GM10847 (cell line): ENCODE measurements around the gene ENG.

Experiments used
- POLR2A ChIP-seq: IDR thresholded peaks from 2 replicates; pipeline ENCODE4 v1.6.1; 2011; ENCODE audit not compliant: insufficient read length; ENCODE audit errors: extremely low read depth

ENG gene

GRCh38 chr9:127884976-127885490, 30.6 kb upstream of the ENG start:
- TF ChIP-seq POLR2A, result no peak

GRCh38 chr9:127884427-127884911, 30.0 kb upstream of the ENG start:
- TF ChIP-seq POLR2A, result no peak

- no peak for TF ChIP-seq POLR2A
Observed at GRCh38 chr9:127883959-127884358, 29.5 kb upstream of the ENG start.

GRCh38 chr9:127880143-127880542, 25.7 kb upstream of the ENG start:
- no peak for TF ChIP-seq POLR2A

- no peak for TF ChIP-seq POLR2A
Observed at GRCh38 chr9:127878652-127879390, 24.4 kb upstream of the ENG start.

- TF ChIP-seq POLR2A, result no peak
Observed at GRCh38 chr9:127878001-127878651, 23.7 kb upstream of the ENG start.

- no peak for TF ChIP-seq POLR2A
Observed at GRCh38 chr9:127877566-127877998, 23.1 kb upstream of the ENG start, which contains the start of gene AK1. Gene AK1, minus strand, starts transcription at chr9:127877675. Its CDS starts 3,058 bp downstream, at chr9:127874617.

- no peak for TF ChIP-seq POLR2A
Observed at GRCh38 chr9:127876764-127877562, 22.5 kb upstream of the ENG start.

GRCh38 chr9:127876026-127876763, 21.7 kb upstream of the ENG start:
- no peak for TF ChIP-seq POLR2A

GRCh38 chr9:127875306-127875966, 21.0 kb upstream of the ENG start:
- no peak for TF ChIP-seq POLR2A

- no peak for TF ChIP-seq POLR2A
Observed at GRCh38 chr9:127874301-127875221, 20.1 kb upstream of the ENG start.

GRCh38 chr9:127873886-127874285, 19.4 kb upstream of the ENG start:
- TF ChIP-seq POLR2A, result no peak

- no peak for TF ChIP-seq POLR2A
Observed at GRCh38 chr9:127873223-127873691, 18.8 kb upstream of the ENG start.
